T-cell (primary cell): ENCODE data around the gene RGS7BP. TPM values are rescaled to one million over a fixed set of nuclear protein-coding genes. Genes with fewer than 3 reads are reported as not detected.

Experiments used
- ATAC-seq, 4 experiments: fragments of 200-7000 bp in 3 of 4; fragments of 150-1000 bp in 1 of 4; cut with Tn5 transposase; replicated peaks in 1 of 4; 1 replicate in 3 of 4; 2 replicates in 1 of 4; pipeline ENCODE4 v1.10.0; 2021; ENCODE audit warnings: moderate library complexity in 3 of 4, mild to moderate bottlenecking in 2 of 4, moderate number of reproducible peaks in 1 of 4
- CTCF ChIA-PET, 2 donors: fragments of 300-600 bp; sonication (Branson Sonifier 250); formaldehyde crosslinking; loops; one replicate each; lab custom pipeline; 2022; ENCODE audit warnings: antibody characterized with exemption in 2 of 2; lab: Charles Lee
- POLR2A ChIA-PET, 2 donors: fragments of 300-600 bp; sonication (Branson Sonifier 250); formaldehyde crosslinking; loops; one replicate each; lab custom pipeline; 2022; ENCODE audit warnings: antibody characterized with exemption in 2 of 2; lab: Charles Lee
- DNase-seq, 35 experiments: peaks; one replicate each; pipeline versions ENCODE4 v3.0.0 to v3.0.0-alpha.2; 2013 to 2023
- H3K27ac ChIP-seq: one replicate; pipeline ENCODE4 v1.5.1; 2013; ENCODE audit warnings: low read length
- H3K27me3 ChIP-seq, 2 experiments: replicated peaks in 1 of 2; 1 replicate in 1 of 2; 2 replicates in 1 of 2; pipeline versions ENCODE4 v1.6.1 to v1.7.0; 2013; ENCODE audit warnings: low read length in 1 of 2, mixed read lengths in 1 of 2; ENCODE audit not compliant: control insufficient read depth in 2 of 2, insufficient read depth in 2 of 2; ENCODE audit errors: extremely low read depth in 1 of 2
- H3K36me3 ChIP-seq, 2 donors: 1 replicate in 1 of 2; 2 replicates in 1 of 2; pipeline versions ENCODE4 v1.6.1 to v1.7.0; 2013; ENCODE audit warnings: low read length in 1 of 2; ENCODE audit not compliant: control insufficient read depth in 2 of 2, insufficient read depth in 1 of 2; ENCODE audit errors: extremely low read depth in 1 of 2
- H3K4me1 ChIP-seq, 2 experiments: 1 replicate in 1 of 2; 2 replicates in 1 of 2; pipeline versions ENCODE4 v1.6.1 to v1.7.0; 2013; ENCODE audit warnings: low read length in 2 of 2, mixed read lengths in 1 of 2; ENCODE audit not compliant: insufficient read depth in 2 of 2, control insufficient read depth in 1 of 2; ENCODE audit errors: extremely low read depth in 1 of 2
- H3K4me3 ChIP-seq, 2 donors: 1 replicate in 1 of 2; 2 replicates in 1 of 2; pipeline versions ENCODE4 v1.5.1 to v1.7.0; 2013; ENCODE audit warnings: mild to moderate bottlenecking in 2 of 2, low read length in 1 of 2, moderate library complexity in 1 of 2; ENCODE audit not compliant: control insufficient read depth in 1 of 2; ENCODE audit errors: extremely low read depth in 1 of 2
- H3K9me3 ChIP-seq: 2 replicates; pipeline ENCODE4 v1.7.0; 2013
- H3K27ac Mint-ChIP-seq, 2 donors: one replicate each; pipeline ENCODE4 v1.8.0; 2020 to 2021; ENCODE audit warnings: mild to moderate bottlenecking in 2 of 2, mixed read lengths in 2 of 2
- H3K27me3 Mint-ChIP-seq, 2 donors: one replicate each; pipeline ENCODE4 v1.8.0; 2021 to 2022; ENCODE audit warnings: mixed read lengths in 2 of 2
- H3K36me3 Mint-ChIP-seq: one replicate; pipeline ENCODE4 v1.8.0; 2021; ENCODE audit warnings: mixed read lengths
- H3K4me1 Mint-ChIP-seq, 3 donors: one replicate each; pipeline ENCODE4 v1.8.0; 2020 to 2022; ENCODE audit warnings: mixed read lengths in 3 of 3, mild to moderate bottlenecking in 1 of 3
- H3K4me3 Mint-ChIP-seq, 3 donors: one replicate each; pipeline ENCODE4 v1.8.0; 2020 to 2022; ENCODE audit warnings: mild to moderate bottlenecking in 3 of 3, mixed read lengths in 3 of 3, moderate library complexity in 3 of 3
- H3K9me3 Mint-ChIP-seq, 3 donors: one replicate each; pipeline ENCODE4 v1.8.0; 2020 to 2022; ENCODE audit warnings: mixed read lengths in 3 of 3
- WGBS: methylation state at CpG from one replicate; pipeline ENCODE4 v1.1.5; 2013; ENCODE audit warnings: missing lambda C conversion rate; ENCODE audit not compliant: insufficient coverage; 5-methylcytosine and 5-hydroxymethylcytosine counted together
- total RNA-seq, 35 experiments: library from RNA in 6 of 35; stranded (reverse) in 6 of 35; fragments of 120-200 nt in 1 of 35; gene quantifications; one replicate each; pipeline versions ENCODE4 v1.2.1 to v1.2.4 and lab custom pipeline; 2013 to 2026

The RGS7BP gene
- total RNA-seq, 5 donors from 2014 or later (not counting 1 experiment from before 2014, with no cell fraction given): not detected

DNA sequence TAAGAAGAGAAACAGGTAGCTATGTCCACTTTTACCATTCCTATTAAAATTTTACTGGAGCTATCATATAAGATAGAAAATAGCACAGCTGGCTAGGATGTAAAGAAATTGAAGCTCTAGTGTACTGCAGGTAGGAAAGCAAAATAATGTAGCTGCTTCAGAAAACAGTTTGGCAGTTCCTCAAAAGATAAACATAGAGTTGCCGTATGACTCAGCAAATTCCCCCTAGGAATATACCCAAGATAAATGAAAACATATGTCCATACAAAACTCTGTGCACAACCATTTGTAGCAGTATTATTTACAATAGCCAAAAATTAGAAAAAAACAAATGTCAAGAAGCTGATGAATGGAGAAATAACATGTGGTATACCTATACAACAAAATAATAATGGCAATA is 119.9 kb downstream of the RGS7BP start:
- peaks cover 0 to 2% of the 10 kb centered on the region in 2 experiments for H3K27me3 ChIP-seq

DNA sequence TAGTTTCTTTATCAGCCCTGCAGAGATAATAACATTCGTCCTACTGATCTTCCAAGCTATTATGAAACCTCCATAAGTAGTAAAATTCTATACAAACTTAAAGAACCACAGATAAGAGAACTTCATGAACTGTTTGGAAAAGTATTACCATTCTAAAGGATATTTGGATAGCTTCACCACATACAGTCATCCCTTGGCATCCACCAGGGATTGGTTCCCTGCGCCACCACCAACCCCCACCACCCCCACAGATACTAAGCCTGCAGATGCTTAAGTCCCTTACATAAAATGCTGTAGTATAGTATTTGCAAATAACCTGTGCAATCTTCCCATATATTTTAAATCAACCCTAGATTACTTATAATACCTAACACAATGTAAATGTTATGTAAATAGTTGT is 123.1 kb downstream of the RGS7BP start:
- Mint-ChIP-seq H3K4me3 (no peak overlapping the region), H3K4me1 (no peaks in the 10 kb centered on the region), H3K9me3 (no peaks in the 10 kb centered on the region), H3K27me3 (peaks cover 13% of the 10 kb centered on the region in 2 donors), H3K27ac (no peak overlapping the region), H3K36me3 (no peaks in the 10 kb centered on the region)
- no peaks in the 10 kb centered on the region for H3K36me3 ChIP-seq
- WGBS: no CpG with 5 or more reads among the region's 2 CpGs
- no peak overlapping the region for H3K4me3 ChIP-seq
- ChIA-PET POLR2A (no interaction called here), CTCF (interaction anchor here (0.6 to 0.9 kb wide), 2 partner anchors 9 to 13 kb away, joined by 3 to 4 read pairs; no protein-coding TSS in a partner anchor)
- ATAC-seq (no peak), DNase-seq (no peak)
- no peaks in the 10 kb centered on the region for H3K27me3 ChIP-seq
- H3K27ac ChIP-seq: no peak overlapping the region
- no peaks in the 10 kb centered on the region for H3K9me3 ChIP-seq
- H3K4me1 ChIP-seq: no peaks in the 10 kb centered on the region

More for the DNA sequence above, 119.9 kb downstream of the RGS7BP start:
- peaks cover 23 to 28% of the 10 kb centered on the region in 2 donors for H3K27me3 Mint-ChIP-seq
- H3K36me3 Mint-ChIP-seq: no peaks in the 10 kb centered on the region
- Histone ChIP-seq H3K4me3 (no peak overlapping the region), H3K9me3 (no peaks in the 10 kb centered on the region), H3K4me1 (no peaks in the 10 kb centered on the region), H3K27ac (no peak overlapping the region), H3K36me3 (no peaks in the 10 kb centered on the region)
- no peak overlapping the region for H3K27ac Mint-ChIP-seq
- POLR2A ChIA-PET: no interaction called here
- DNase-seq: no peak
- ATAC-seq: no peak
- CTCF ChIA-PET: interaction anchor here (0.6 to 1.7 kb wide), 3 partner anchors 8 to 153 kb away, joined by 3 to 6 read pairs (median 3); no protein-coding TSS in a partner anchor
- H3K9me3 Mint-ChIP-seq: no peaks in the 10 kb centered on the region
- no peaks in the 10 kb centered on the region for H3K4me1 Mint-ChIP-seq
- WGBS: no CpG with 5 or more reads among the region's 1 CpG
- H3K4me3 Mint-ChIP-seq: no peak overlapping the region

GRCh38 chr5:64629841-64630240 is 124.0 kb downstream of the RGS7BP start:
- Histone ChIP-seq H3K9me3 (no peaks in the 10 kb centered on the region), H3K27me3 (no peaks in the 10 kb centered on the region), H3K4me1 (no peaks in the 10 kb centered on the region), H3K4me3 (no peak overlapping the region), H3K36me3 (no peaks in the 10 kb centered on the region), H3K27ac (no peak overlapping the region)
- no peaks in the 10 kb centered on the region for H3K4me1 Mint-ChIP-seq
- no peak overlapping the region for H3K27ac Mint-ChIP-seq
- POLR2A ChIA-PET: no interaction called here
- DNase-seq (no peak), ATAC-seq (no peak)
- peaks cover 4 to 7% of the 10 kb centered on the region in 2 donors for H3K27me3 Mint-ChIP-seq
- CTCF ChIA-PET: no interaction called here
- no peak overlapping the region for H3K4me3 Mint-ChIP-seq
- no peaks in the 10 kb centered on the region for H3K36me3 Mint-ChIP-seq
- 90% methylated on average over 2 of the region's 2 CpGs for whole genome bisulfite sequencing
- H3K9me3 Mint-ChIP-seq: no peaks in the 10 kb centered on the region

- DNase-seq (no peak), ATAC-seq (no peak)
- CTCF ChIA-PET: interaction anchor here (0.7 to 2.0 kb wide), 4 partner anchors 11 to 368 kb away, joined by 3 to 9 read pairs (median 4); no protein-coding TSS in a partner anchor
- Histone ChIP-seq H3K27ac (no peak overlapping the region), H3K9me3 (no peaks in the 10 kb centered on the region), H3K27me3 (peaks cover 0 to 4% of the 10 kb centered on the region in 2 experiments), H3K4me3 (no peak overlapping the region), H3K36me3 (no peaks in the 10 kb centered on the region), H3K4me1 (no peaks in the 10 kb centered on the region)
- Mint-ChIP-seq H3K4me3 (no peak overlapping the region), H3K27ac (no peak overlapping the region), H3K9me3 (no peaks in the 10 kb centered on the region), H3K4me1 (peaks cover 0 to under 1% (median 0%) of the 10 kb centered on the region in 3 donors), H3K36me3 (no peaks in the 10 kb centered on the region), H3K27me3 (peaks cover 7 to 9% of the 10 kb centered on the region in 2 donors)
- POLR2A ChIA-PET: no interaction called here
- WGBS: no CpG with 5 or more reads among the region's 3 CpGs
Observed at GRCh38 chr5:64632251-64632650, 126.4 kb downstream of the RGS7BP start.

DNA sequence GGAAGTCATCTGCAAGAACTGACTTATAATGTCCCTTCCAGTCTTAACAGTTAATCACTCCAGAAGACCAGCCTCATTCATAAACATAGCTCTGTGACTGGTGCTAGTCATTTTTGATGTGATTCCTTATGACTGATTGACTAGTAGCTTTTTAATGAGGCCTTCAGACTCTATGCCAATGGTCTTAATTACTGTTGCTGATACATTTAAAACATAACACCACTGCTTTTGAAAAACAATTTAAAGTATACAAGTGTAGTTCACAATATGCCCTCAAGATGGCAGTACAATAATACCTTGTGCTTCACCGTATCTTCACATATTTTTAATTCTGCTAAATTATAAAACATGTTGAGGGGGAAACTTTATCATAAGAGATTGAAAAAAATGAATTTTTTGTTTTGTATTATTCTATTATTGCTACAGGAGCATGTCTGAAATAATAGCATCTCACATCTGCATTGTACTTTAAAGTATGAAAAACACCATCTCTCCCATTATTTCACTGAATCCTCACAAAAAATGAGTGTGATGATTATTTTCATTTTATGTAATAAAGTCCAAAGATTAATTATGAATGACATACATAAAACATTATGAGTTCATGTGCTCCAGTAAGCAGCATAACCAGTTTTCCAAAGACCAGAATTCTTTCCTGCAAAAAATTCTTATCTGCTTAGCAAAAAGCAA is 129.3 kb downstream of the RGS7BP start:
- DNase-seq (peak in 1 of 35 experiments; percentile 63), ATAC-seq (no peak)
- no peak overlapping the region for H3K27ac Mint-ChIP-seq
- no peaks in the 10 kb centered on the region for H3K9me3 ChIP-seq
- peaks cover 0 to 2% (median 0%) of the 10 kb centered on the region in 3 donors for H3K4me1 Mint-ChIP-seq
- H3K4me1 ChIP-seq: no peaks in the 10 kb centered on the region
- H3K27me3 ChIP-seq: peaks cover 0 to 11% of the 10 kb centered on the region in 2 experiments
- no peak overlapping the region for H3K4me3 Mint-ChIP-seq
- no peaks in the 10 kb centered on the region for H3K9me3 Mint-ChIP-seq
- H3K4me3 ChIP-seq: no peak overlapping the region
- WGBS: no CpG with 5 or more reads among the region's 1 CpG
- ChIA-PET CTCF (interaction anchor here (0.6 to 4.8 kb wide), 17 partner anchors 8 to 970 kb away, joined by 3 to 32 read pairs (median 4); partner anchors contain the start of genes CWC27 (in 1 of the 2) and SREK1IP1 (in 1 of the 2)), POLR2A (no interaction called here)
- no peaks in the 10 kb centered on the region for H3K36me3 Mint-ChIP-seq
- peaks cover 13 to 17% of the 10 kb centered on the region in 2 donors for H3K27me3 Mint-ChIP-seq
- no peak overlapping the region for H3K27ac ChIP-seq
- no peaks in the 10 kb centered on the region for H3K36me3 ChIP-seq

GRCh38 chr5:64637144-64637543 is 131.3 kb downstream of the RGS7BP start:
- Mint-ChIP-seq H3K9me3 (no peaks in the 10 kb centered on the region), H3K4me3 (no peak overlapping the region), H3K36me3 (no peaks in the 10 kb centered on the region), H3K27ac (no peak overlapping the region), H3K4me1 (peaks cover 0 to 2% (median 0%) of the 10 kb centered on the region in 3 donors), H3K27me3 (peaks cover 15 to 20% of the 10 kb centered on the region in 2 donors)
- Histone ChIP-seq H3K36me3 (no peaks in the 10 kb centered on the region), H3K4me1 (no peaks in the 10 kb centered on the region), H3K27me3 (peaks cover 0 to 11% of the 10 kb centered on the region in 2 experiments), H3K4me3 (no peak overlapping the region), H3K9me3 (no peaks in the 10 kb centered on the region), H3K27ac (no peak overlapping the region)
- DNase-seq: peak in 1 of 35 experiments; percentile 2
- ATAC-seq: no peak
- POLR2A ChIA-PET: no interaction called here
- WGBS: 0% methylated on average over 1 of the region's 9 CpGs
- CTCF ChIA-PET: interaction anchor here (0.7 to 4.8 kb wide), 4 partner anchors 9 to 846 kb away, joined by 3 to 32 read pairs (median 5); no protein-coding TSS in a partner anchor
